ENCODE results near the gene RANBP10.

RANBP10 gene

DNA sequence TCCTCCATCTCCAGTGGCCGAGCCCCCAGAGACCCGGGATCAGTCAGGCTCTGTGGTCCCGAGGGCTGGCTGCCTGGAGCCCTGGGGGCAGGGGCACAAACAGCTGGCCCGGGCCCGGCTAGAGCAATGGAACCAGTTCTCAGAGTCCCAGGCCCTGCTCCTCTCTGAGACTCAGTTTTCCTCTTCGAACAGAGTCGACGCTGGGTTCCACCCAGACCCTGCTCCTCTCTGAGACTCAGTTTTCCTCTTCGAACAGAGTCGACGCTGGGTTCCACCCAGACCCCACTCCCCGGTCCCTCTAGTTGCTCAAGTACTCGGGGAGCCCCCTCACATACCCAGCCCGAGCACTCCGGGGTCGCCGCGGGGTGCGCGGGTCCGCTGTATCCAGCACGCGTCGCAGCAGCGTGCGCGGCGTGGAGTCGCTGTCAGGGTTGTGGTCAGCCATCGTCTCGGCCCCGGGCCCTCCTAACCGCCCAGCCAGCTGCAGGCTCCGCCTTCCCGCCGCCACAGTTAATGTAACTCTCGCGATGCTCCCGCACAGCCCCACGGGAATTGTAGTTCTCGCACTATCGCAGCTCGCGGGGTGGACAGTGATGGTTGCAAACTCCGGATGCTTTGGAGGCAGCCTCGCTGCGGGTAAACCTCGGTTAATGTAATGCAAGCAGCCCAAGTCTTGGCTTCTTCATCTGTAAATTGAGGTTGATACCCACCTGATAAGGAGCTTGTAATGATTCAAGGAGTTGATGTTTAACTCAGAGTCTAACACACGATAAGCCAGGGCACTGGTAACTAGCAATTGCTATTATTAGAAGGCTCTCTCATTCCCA, 27.3 kb upstream of the RANBP10 start:
- TF ChIP-seq EZH2phosphoT487 (conservative IDR thresholded peaks at IDR 0.05; ENCODE audit: low read length) (no peak), CTCF (IDR thresholded peaks at IDR 0.05; ENCODE audit: insufficient read depth, low read length, poor library complexity, severe bottlenecking) (no peak)
- peak overlapping the region; percentile 90 for H3K4me2 ChIP-seq (ENCODE audit: low read depth, low read length, poor library complexity, severe bottlenecking)
- H3K27me3 ChIP-seq (ENCODE audit: low read length) = no peaks in the 10 kb centered on the region
- H4K20me1 ChIP-seq (ENCODE audit: low read depth, low read length) = no peaks in the 10 kb centered on the region
- H3K9ac ChIP-seq (ENCODE audit: low read length) = peak overlapping the region; percentile 77
- peak overlapping the region; percentile 98 for H2AFZ ChIP-seq (ENCODE audit: low read depth, low read length, severe bottlenecking)
- peaks cover 9% of the 10 kb centered on the region; the same call in 1 of the 2 replicates for H3K79me2 ChIP-seq (ENCODE audit: insufficient read depth, low read length)
- peak overlapping the region; percentile 64 for H3K4me3 ChIP-seq (ENCODE audit: insufficient read depth, low read length, poor library complexity, severe bottlenecking)
- H3K27ac ChIP-seq (ENCODE audit: low read depth, low read length) = no peak overlapping the region
- no peaks in the 10 kb centered on the region for H3K9me3 ChIP-seq (ENCODE audit: insufficient read depth, low read length)
- no peaks in the 10 kb centered on the region for H3K36me3 ChIP-seq (ENCODE audit: low read length)
- no peaks in the 10 kb centered on the region for H3F3A ChIP-seq (ENCODE audit: insufficient read depth)
- no peaks in the 10 kb centered on the region for H3K9me2 ChIP-seq (replicated peaks; ENCODE audit: insufficient read depth, low read length)

- H3K79me2 ChIP-seq (ENCODE audit: insufficient read depth, low read length) = peaks cover 9% of the 10 kb centered on the region; the same call in 1 of the 2 replicates
- H3F3A ChIP-seq (ENCODE audit: insufficient read depth) = no peaks in the 10 kb centered on the region
- no peaks in the 10 kb centered on the region for H3K9me3 ChIP-seq (ENCODE audit: insufficient read depth, low read length)
- H3K9me2 ChIP-seq (replicated peaks; ENCODE audit: insufficient read depth, low read length) = no peaks in the 10 kb centered on the region
- H2AFZ ChIP-seq (ENCODE audit: low read depth, low read length, severe bottlenecking) = peak overlapping the region; percentile 98
- peak overlapping the region; percentile 64 for H3K4me3 ChIP-seq (ENCODE audit: insufficient read depth, low read length, poor library complexity, severe bottlenecking)
- H3K4me2 ChIP-seq (ENCODE audit: low read depth, low read length, poor library complexity, severe bottlenecking) = peak overlapping the region; percentile 90
- TF ChIP-seq CTCF (IDR thresholded peaks at IDR 0.05; ENCODE audit: insufficient read depth, low read length, poor library complexity, severe bottlenecking) (no peak), EZH2phosphoT487 (conservative IDR thresholded peaks at IDR 0.05; ENCODE audit: low read length) (no peak)
- H3K27me3 ChIP-seq (ENCODE audit: low read length) = no peaks in the 10 kb centered on the region
- H4K20me1 ChIP-seq (ENCODE audit: low read depth, low read length) = no peaks in the 10 kb centered on the region
- no peak overlapping the region for H3K27ac ChIP-seq (ENCODE audit: low read depth, low read length)
- H3K36me3 ChIP-seq (ENCODE audit: low read length) = no peaks in the 10 kb centered on the region
- H3K9ac ChIP-seq (ENCODE audit: low read length) = peak overlapping the region; percentile 77
Measured at GRCh38 chr16:67833030-67833414, 26.7 kb upstream of the RANBP10 start.

GRCh38 chr16:67828651-67829050, 22.3 kb upstream of the RANBP10 start:
- Histone ChIP-seq H3K4me2 (ENCODE audit: low read depth, low read length, poor library complexity, severe bottlenecking) (no peak overlapping the region), H3K27ac (ENCODE audit: low read depth, low read length) (no peak overlapping the region), H3K27me3 (ENCODE audit: low read length) (no peaks in the 10 kb centered on the region), H3K9me3 (ENCODE audit: insufficient read depth, low read length) (no peaks in the 10 kb centered on the region), H2AFZ (ENCODE audit: low read depth, low read length, severe bottlenecking) (no peak overlapping the region), H3K4me3 (ENCODE audit: insufficient read depth, low read length, poor library complexity, severe bottlenecking) (no peak overlapping the region), H3F3A (ENCODE audit: insufficient read depth) (no peaks in the 10 kb centered on the region), H3K9ac (ENCODE audit: low read length) (no peak overlapping the region), H3K9me2 (replicated peaks; ENCODE audit: insufficient read depth, low read length) (no peaks in the 10 kb centered on the region), H3K79me2 (ENCODE audit: insufficient read depth, low read length) (peaks cover 9% of the 10 kb centered on the region; the same call in 1 of the 2 replicates), H4K20me1 (ENCODE audit: low read depth, low read length) (no peaks in the 10 kb centered on the region), H3K36me3 (ENCODE audit: low read length) (no peaks in the 10 kb centered on the region)
- TF ChIP-seq EZH2phosphoT487 (conservative IDR thresholded peaks at IDR 0.05; ENCODE audit: low read length) = no peak

DNA sequence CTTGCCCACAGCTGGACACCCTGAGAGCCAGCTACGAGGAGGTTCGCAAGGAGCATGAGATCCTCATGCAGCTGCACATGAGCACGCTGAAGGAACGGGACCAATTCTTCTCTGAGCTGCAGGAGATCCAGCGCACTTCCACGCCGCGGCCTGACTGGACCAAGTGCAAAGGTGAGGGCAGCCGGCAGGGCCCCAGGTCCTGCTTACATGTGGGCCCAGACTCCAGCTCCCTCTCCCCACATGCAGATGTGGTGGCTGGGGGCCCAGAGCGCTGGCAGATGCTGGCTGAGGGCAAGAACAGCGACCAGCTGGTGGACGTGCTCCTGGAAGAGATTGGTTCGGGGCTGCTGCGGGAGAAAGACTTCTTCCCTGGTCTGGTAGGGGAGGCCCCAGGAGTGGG, 19.5 kb upstream of the RANBP10 start:
- Histone ChIP-seq H3K9me3 (ENCODE audit: insufficient read depth, low read length) (no peaks in the 10 kb centered on the region), H3K79me2 (ENCODE audit: insufficient read depth, low read length) (no peaks in the 10 kb centered on the region), H3F3A (ENCODE audit: insufficient read depth) (no peaks in the 10 kb centered on the region), H3K4me3 (ENCODE audit: insufficient read depth, low read length, poor library complexity, severe bottlenecking) (no peak overlapping the region), H4K20me1 (ENCODE audit: low read depth, low read length) (no peaks in the 10 kb centered on the region), H2AFZ (ENCODE audit: low read depth, low read length, severe bottlenecking) (no peak overlapping the region), H3K9ac (ENCODE audit: low read length) (no peak overlapping the region), H3K9me2 (replicated peaks; ENCODE audit: insufficient read depth, low read length) (no peaks in the 10 kb centered on the region), H3K27ac (ENCODE audit: low read depth, low read length) (no peak overlapping the region), H3K27me3 (ENCODE audit: low read length) (no peaks in the 10 kb centered on the region), H3K4me2 (ENCODE audit: low read depth, low read length, poor library complexity, severe bottlenecking) (no peak overlapping the region), H3K36me3 (ENCODE audit: low read length) (no peaks in the 10 kb centered on the region)
- no peak for TF ChIP-seq EZH2phosphoT487 (conservative IDR thresholded peaks at IDR 0.05; ENCODE audit: low read length)
- no peak for TF ChIP-seq CTCF (IDR thresholded peaks at IDR 0.05; ENCODE audit: insufficient read depth, low read length, poor library complexity, severe bottlenecking)
